Glutamatergic neuron (in vitro differentiated cells): Measurements from ENCODE around the gene KAT8. TPM values are rescaled to one million over a fixed set of nuclear protein-coding genes. Genes with fewer than 3 reads are reported as not detected.
A peak's percentile ranks its signal among the peaks of the same experiment; 100 is the strongest.
"Not testable (repeated sequence)": the region's sequence is repeated elsewhere in the genome, so short reads cannot be mapped to it uniquely, and the experiment has no call there.

Experiments
- DNase-seq: peaks from one replicate; pipeline ENCODE4 v3.0.0; 2022
- H3K27ac Mint-ChIP-seq: one replicate; pipeline ENCODE4 v1.8.0; 2020; ENCODE audit warnings: mild to moderate bottlenecking, mixed read lengths, inconsistent platforms; ENCODE audit not compliant: unreplicated experiment
- H3K27me3 Mint-ChIP-seq: one replicate; pipeline ENCODE4 v1.8.0; 2020; ENCODE audit warnings: mild to moderate bottlenecking, moderate library complexity, mixed read lengths, inconsistent platforms; ENCODE audit not compliant: unreplicated experiment
- H3K36me3 Mint-ChIP-seq: one replicate; pipeline ENCODE4 v1.8.0; 2020; ENCODE audit warnings: mild to moderate bottlenecking, mixed read lengths, inconsistent platforms; ENCODE audit not compliant: unreplicated experiment
- H3K4me1 Mint-ChIP-seq: one replicate; pipeline ENCODE4 v1.8.0; 2020; ENCODE audit warnings: mild to moderate bottlenecking, low read depth, mixed read lengths, inconsistent platforms; ENCODE audit not compliant: unreplicated experiment
- H3K4me3 Mint-ChIP-seq: one replicate; pipeline ENCODE4 v1.8.0; 2020; ENCODE audit warnings: mild to moderate bottlenecking, mixed read lengths, inconsistent platforms; ENCODE audit not compliant: unreplicated experiment
- H3K9me3 Mint-ChIP-seq: one replicate; pipeline ENCODE4 v1.8.0; 2020; ENCODE audit warnings: mild to moderate bottlenecking, moderate library complexity, mixed read lengths, inconsistent platforms; ENCODE audit not compliant: unreplicated experiment
- total RNA-seq: library from RNA; stranded (reverse); fragmentation: NEBNext Ultra II Directional; extraction: Animal tissue kit (Norgen Biotek cat#: 25700); gene quantifications from one replicate; pipeline ENCODE4 v1.2.1, GENCODE V29; 2021; ENCODE audit not compliant: unreplicated experiment
- TF ChIP-seq, protein P1 (sequence below): fragments of 200-600 bp; sonication (generic); IDR thresholded peaks from one replicate; pipeline ENCODE4 v1.5.0; 2021; ENCODE audit not compliant: partially characterized antibody, unreplicated experiment

KAT8 gene
- total RNA-seq, 1 donor from 2014 or later: 61.2 TPM

DNA sequence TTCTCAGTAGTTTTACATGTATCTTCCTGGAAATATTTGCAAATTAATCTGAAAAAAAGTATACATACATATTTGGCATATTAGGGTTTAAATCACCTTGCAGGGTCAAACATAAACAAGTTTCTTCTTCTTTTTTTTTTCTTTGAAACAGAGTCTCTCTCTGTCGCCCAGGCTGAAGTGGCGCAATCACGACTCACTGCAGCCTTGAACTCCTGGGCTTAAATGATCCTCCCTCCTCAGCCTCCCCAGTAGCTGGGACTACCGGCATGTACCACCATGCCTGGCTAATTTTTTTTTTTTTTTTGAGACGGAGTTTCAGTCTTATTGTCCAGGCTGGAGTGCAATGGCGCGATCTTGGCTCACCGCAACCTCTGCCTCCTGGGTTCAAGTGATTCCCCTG, 49.9 kb downstream of the KAT8 start:
- no peak overlapping the region for H3K27ac Mint-ChIP-seq
- peaks cover 3% of the 10 kb centered on the region for H3K27me3 Mint-ChIP-seq
- H3K4me3 Mint-ChIP-seq: no peak overlapping the region
- H3K9me3 Mint-ChIP-seq: peaks cover 3% of the 10 kb centered on the region
- H3K36me3 Mint-ChIP-seq: no peaks in the 10 kb centered on the region
- H3K4me1 Mint-ChIP-seq: peaks cover 3% of the 10 kb centered on the region
- no peak for DNase-seq
- TF ChIP-seq, protein P1, sequence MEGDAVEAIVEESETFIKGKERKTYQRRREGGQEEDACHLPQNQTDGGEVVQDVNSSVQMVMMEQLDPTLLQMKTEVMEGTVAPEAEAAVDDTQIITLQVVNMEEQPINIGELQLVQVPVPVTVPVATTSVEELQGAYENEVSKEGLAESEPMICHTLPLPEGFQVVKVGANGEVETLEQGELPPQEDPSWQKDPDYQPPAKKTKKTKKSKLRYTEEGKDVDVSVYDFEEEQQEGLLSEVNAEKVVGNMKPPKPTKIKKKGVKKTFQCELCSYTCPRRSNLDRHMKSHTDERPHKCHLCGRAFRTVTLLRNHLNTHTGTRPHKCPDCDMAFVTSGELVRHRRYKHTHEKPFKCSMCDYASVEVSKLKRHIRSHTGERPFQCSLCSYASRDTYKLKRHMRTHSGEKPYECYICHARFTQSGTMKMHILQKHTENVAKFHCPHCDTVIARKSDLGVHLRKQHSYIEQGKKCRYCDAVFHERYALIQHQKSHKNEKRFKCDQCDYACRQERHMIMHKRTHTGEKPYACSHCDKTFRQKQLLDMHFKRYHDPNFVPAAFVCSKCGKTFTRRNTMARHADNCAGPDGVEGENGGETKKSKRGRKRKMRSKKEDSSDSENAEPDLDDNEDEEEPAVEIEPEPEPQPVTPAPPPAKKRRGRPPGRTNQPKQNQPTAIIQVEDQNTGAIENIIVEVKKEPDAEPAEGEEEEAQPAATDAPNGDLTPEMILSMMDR: no peak

DNA sequence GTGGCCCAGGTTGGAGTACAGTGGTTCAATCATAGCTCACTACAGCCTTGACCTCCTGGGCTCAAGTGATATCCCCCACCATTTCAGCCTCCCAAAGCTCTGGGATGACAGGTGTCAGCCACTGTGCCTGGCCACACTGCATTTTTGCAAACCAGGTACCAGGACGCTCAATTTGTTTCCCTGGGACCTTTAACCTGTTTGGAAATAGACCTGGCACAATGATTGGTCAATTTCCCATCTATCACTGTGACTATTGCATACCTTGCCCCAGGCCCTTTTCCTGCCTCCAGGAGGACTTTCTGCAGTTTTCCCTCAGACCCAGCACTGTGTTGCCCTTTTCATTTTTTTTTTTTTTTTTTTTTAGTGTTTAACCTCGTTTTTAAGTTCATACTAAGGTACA, 51.4 kb downstream of the KAT8 start:
- Mint-ChIP-seq H3K9me3 (peaks cover 3% of the 10 kb centered on the region), H3K4me1 (peaks cover 3% of the 10 kb centered on the region), H3K27ac (peak overlapping the region; percentile 17), H3K4me3 (no peak overlapping the region), H3K27me3 (peaks cover 3% of the 10 kb centered on the region), H3K36me3 (no peaks in the 10 kb centered on the region)
- TF ChIP-seq, protein P1: no peak
- no peak for DNase-seq

DNA sequence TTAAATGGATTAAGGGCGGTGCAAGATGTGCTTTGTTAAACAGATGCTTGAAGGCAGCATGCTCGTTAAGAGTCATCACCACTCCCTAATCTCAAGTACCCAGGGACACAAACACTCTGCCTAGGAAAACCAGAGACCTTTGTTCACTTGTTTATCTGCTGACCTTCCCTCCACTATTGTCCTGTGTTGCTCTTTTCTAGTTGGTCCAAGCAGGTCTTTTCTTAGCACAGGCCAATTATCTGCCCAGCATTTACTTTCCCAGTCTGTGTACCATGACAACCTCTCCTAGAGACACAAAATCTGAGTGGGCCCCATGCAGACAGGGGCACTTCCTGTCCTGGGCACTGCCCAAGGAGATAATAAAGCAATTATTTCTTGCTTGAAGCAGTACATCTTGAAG, 52.6 kb downstream of the KAT8 start:
- H3K27me3 Mint-ChIP-seq, H3K4me1 Mint-ChIP-seq, H3K36me3 Mint-ChIP-seq, H3K9me3 Mint-ChIP-seq, DNase-seq: not testable (repeated sequence)
- Mint-ChIP-seq H3K4me3 (peak overlapping the region; percentile 61), H3K27ac (peak overlapping the region; percentile 94)

DNA sequence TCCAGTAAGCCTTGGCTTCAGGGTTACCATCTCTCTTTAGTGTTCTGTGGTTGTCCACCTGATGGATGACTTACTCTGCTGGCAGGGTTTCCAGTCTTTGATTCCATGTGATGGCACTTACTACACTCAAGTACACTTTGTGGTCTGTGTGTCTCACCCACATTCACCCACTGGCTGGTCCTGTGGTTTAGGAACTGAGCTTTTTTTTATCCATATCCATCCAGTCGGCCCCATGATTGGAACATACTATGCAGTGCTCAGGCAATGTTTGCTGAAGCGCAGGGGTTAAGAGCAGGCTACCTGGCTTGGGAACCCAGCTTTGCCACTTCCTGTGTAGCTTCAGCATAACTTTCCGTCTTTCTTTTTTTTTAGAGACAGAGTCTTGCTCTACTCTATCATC, 59.7 kb downstream of the KAT8 start:
- Mint-ChIP-seq H3K9me3 (peaks cover 16% of the 10 kb centered on the region), H3K36me3 (no peaks in the 10 kb centered on the region), H3K4me1 (peaks cover 7% of the 10 kb centered on the region), H3K27ac (no peak overlapping the region), H3K4me3 (no peak overlapping the region), H3K27me3 (peaks cover 16% of the 10 kb centered on the region)
- DNase-seq: no peak
- TF ChIP-seq, protein P1: no peak

DNA sequence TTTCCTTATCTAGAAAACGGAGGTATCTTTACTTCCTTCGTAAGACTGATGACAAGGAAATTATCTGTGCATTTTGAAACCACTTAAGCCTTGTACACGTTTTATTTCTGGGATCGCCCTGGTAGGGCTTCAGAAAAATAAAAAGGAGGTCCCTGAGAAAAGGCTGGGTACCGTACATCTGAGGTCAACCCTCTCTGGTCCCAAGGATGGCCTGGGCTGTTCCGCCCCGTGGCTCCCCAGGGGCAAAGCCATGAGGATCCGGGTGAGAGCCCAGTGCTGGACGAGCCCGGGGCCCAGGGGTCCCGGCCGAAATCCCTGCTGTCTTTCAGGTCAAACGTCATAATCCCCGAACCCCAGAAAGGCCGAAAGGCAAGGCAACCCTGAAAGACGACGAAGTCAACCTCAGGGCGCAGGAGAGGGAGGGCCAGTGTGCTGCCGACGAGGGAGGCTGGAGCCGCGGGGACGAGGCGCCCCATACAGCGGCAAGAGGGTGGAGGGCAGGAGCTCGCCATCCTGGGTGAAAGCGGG, 61.8 kb downstream of the KAT8 start:
- peak; percentile 48 for DNase-seq
- H3K4me3 Mint-ChIP-seq: peak overlapping the region; percentile 94
- peaks cover 17% of the 10 kb centered on the region for H3K4me1 Mint-ChIP-seq
- H3K36me3 Mint-ChIP-seq: peaks cover 4% of the 10 kb centered on the region
- peaks cover 18% of the 10 kb centered on the region for H3K9me3 Mint-ChIP-seq
- H3K27ac Mint-ChIP-seq: peak overlapping the region; percentile 89
- TF ChIP-seq, protein P1: no peak
- peaks cover 22% of the 10 kb centered on the region for H3K27me3 Mint-ChIP-seq
